ENCODE data around the gene PKN2.

The PKN2 gene

DNA sequence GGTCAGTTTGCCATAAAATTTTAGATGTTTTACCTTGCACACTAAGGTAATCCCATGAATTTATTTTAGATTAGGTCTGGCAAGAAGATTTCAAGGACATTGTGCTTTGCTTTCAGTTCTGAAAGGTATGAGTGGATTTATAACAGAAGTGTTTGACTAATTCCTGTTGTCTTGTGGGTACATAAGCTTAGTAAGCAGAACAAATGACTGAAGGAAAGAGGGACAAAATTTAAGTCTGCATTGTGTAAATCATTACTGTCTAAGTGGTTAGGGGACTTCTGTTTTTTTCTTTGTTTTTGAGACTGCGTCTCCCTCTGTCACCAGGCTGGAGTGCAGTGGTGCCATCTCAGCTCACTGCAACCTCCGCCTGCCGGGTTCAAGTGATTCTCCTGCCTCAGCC lies 60.1 kb downstream of the PKN2 start:
- WGBS, 2 experiments, result 85 to 98% methylated on average over 3 of the region's 3 CpGs
- Histone ChIP-seq H3K27ac (ENCODE audit: insufficient read depth, low read depth, low read length, poor library complexity, severe bottlenecking) (no peak overlapping the region), H3K36me3 (ENCODE audit: control insufficient read depth, insufficient read depth, low read length) (no peaks in the 10 kb centered on the region), H3K4me1 (ENCODE audit: control insufficient read depth, insufficient read depth, low read length) (no peaks in the 10 kb centered on the region), H3K4me3 (ENCODE audit: insufficient read depth, low read depth, low read length) (no peak overlapping the region), H3K27me3 (ENCODE audit: control insufficient read depth, insufficient read depth, low read length, poor library complexity, severe bottlenecking) (no peaks in the 10 kb centered on the region), H3K9me3 (ENCODE audit: control insufficient read depth, low read length) (no peaks in the 10 kb centered on the region)

GRCh38 chr1:88746916-88747315 lies 62.8 kb downstream of the PKN2 start:
- Histone ChIP-seq H3K27me3 (ENCODE audit: control insufficient read depth, insufficient read depth, low read length, poor library complexity, severe bottlenecking) (no peaks in the 10 kb centered on the region), H3K36me3 (ENCODE audit: control insufficient read depth, insufficient read depth, low read length) (no peaks in the 10 kb centered on the region), H3K4me3 (ENCODE audit: insufficient read depth, low read depth, low read length) (no peak overlapping the region), H3K9me3 (ENCODE audit: control insufficient read depth, low read length) (no peaks in the 10 kb centered on the region), H3K27ac (ENCODE audit: insufficient read depth, low read depth, low read length, poor library complexity, severe bottlenecking) (no peak overlapping the region), H3K4me1 (ENCODE audit: control insufficient read depth, insufficient read depth, low read length) (no peaks in the 10 kb centered on the region)
- 92 to 95% methylated on average over 1 of the region's 2 CpGs for WGBS, 2 experiments

GRCh38 chr1:88751714-88752113 lies 67.6 kb downstream of the PKN2 start:
- Histone ChIP-seq H3K27ac (ENCODE audit: insufficient read depth, low read depth, low read length, poor library complexity, severe bottlenecking) (no peak overlapping the region), H3K4me1 (ENCODE audit: control insufficient read depth, insufficient read depth, low read length) (no peaks in the 10 kb centered on the region), H3K36me3 (ENCODE audit: control insufficient read depth, insufficient read depth, low read length) (no peaks in the 10 kb centered on the region), H3K4me3 (ENCODE audit: insufficient read depth, low read depth, low read length) (no peak overlapping the region), H3K9me3 (ENCODE audit: control insufficient read depth, low read length) (no peaks in the 10 kb centered on the region), H3K27me3 (ENCODE audit: control insufficient read depth, insufficient read depth, low read length, poor library complexity, severe bottlenecking) (no peaks in the 10 kb centered on the region)
- 93 to 98% methylated on average over 4 of the region's 4 CpGs for WGBS, 2 experiments

DNA sequence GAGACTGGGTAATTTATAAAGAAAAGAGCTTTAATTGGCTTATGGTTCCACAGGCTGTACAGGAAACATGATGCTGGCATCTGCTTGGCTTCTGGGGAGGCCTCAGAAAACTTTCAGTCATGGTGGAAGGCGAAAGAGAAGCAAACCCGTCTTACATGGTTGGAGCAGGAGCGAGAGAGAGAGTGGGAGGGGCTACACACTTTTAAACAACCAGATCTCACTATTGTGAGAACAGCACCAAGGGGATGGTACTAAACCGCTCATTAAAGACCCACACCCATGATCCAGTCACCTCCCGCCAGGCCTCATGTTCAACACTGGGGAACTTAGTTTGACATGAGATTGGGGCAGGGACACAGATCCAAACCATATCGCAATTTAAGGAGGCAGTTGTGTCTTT lies 69.4 kb downstream of the PKN2 start:
- no peak overlapping the region for H3K27ac ChIP-seq (ENCODE audit: insufficient read depth, low read depth, low read length, poor library complexity, severe bottlenecking)
- 94% methylated on average over 6 of the region's 6 CpGs for WGBS, 2 experiments

DNA sequence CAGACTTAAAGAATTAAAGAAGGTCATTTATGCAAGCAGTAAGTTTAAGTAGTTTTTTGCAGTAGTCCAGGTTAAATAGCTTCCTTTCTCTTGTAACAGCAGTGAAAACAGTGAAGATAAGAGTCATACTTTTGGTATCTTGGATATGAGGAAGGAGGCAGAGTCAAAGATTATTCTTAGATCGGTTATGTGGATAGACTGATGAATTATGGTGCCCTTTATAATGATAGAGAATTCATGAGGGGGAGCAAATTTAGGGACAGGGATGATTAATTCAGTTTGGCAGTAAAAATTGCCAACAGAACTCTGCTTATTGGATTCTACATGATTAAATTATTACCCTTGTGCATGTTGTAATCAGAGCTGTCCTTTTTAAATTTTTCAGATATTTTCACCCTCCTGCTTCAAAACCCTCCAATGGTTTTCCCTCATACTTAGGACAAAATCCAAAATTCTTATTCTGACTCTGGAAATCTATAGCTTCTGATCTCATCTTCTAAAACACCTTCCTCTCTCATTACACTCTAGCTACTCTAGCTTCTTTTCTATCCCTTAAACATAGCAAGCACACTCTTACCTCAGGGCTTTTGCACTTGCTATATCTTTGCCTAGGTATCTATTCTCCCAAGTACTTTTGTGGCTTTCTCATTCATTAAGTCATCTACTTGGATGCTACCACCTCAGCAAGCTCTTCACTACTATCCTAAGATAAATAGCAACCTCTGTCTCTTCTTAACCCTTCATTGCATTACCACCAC lies 79.8 kb downstream of the PKN2 start:
- H3K4me1 ChIP-seq (ENCODE audit: control insufficient read depth, insufficient read depth, low read length), result no peaks in the 10 kb centered on the region
- H3K27ac ChIP-seq (ENCODE audit: insufficient read depth, low read depth, low read length, poor library complexity, severe bottlenecking), result no peak overlapping the region
- 88 to 94% methylated on average over 1 of the region's 1 CpG for WGBS, 2 experiments
- H3K36me3 ChIP-seq (ENCODE audit: control insufficient read depth, insufficient read depth, low read length), result no peaks in the 10 kb centered on the region
- H3K27me3 ChIP-seq (ENCODE audit: control insufficient read depth, insufficient read depth, low read length, poor library complexity, severe bottlenecking), result no peaks in the 10 kb centered on the region
- H3K9me3 ChIP-seq (ENCODE audit: control insufficient read depth, low read length), result no peaks in the 10 kb centered on the region
- no peak overlapping the region for H3K4me3 ChIP-seq (ENCODE audit: insufficient read depth, low read depth, low read length)

More for the DNA sequence above, 69.4 kb downstream of the PKN2 start:
- H3K9me3 ChIP-seq (ENCODE audit: control insufficient read depth, low read length), result no peaks in the 10 kb centered on the region
- H3K4me3 ChIP-seq (ENCODE audit: insufficient read depth, low read depth, low read length), result no peak overlapping the region
- no peaks in the 10 kb centered on the region for H3K36me3 ChIP-seq (ENCODE audit: control insufficient read depth, insufficient read depth, low read length)
- no peaks in the 10 kb centered on the region for H3K4me1 ChIP-seq (ENCODE audit: control insufficient read depth, insufficient read depth, low read length)
- no peaks in the 10 kb centered on the region for H3K27me3 ChIP-seq (ENCODE audit: control insufficient read depth, insufficient read depth, low read length, poor library complexity, severe bottlenecking)

DNA sequence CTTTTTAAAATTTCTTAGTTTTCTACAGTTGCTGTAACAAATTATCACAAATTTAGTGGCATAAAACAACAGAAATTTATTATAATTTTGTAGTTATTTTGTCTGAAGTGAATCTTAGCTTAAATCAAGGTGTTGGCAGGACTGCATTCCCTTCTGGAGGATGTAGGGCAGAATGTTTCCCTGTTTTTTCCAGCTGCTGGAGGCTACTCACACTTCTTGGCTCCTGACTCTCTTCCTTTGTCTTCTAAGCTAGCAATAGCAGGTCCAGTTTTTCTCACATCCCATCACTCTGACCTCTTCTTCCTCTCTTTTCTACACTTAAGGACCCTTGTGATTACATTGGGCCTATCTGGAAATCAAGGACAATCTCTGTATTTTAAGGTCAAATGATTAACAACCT lies 84.1 kb downstream of the PKN2 start:
- Histone ChIP-seq H3K36me3 (ENCODE audit: control insufficient read depth, insufficient read depth, low read length) (no peaks in the 10 kb centered on the region), H3K4me1 (ENCODE audit: control insufficient read depth, insufficient read depth, low read length) (no peaks in the 10 kb centered on the region), H3K27ac (ENCODE audit: insufficient read depth, low read depth, low read length, poor library complexity, severe bottlenecking) (no peak overlapping the region), H3K9me3 (ENCODE audit: control insufficient read depth, low read length) (no peaks in the 10 kb centered on the region), H3K4me3 (ENCODE audit: insufficient read depth, low read depth, low read length) (no peak overlapping the region), H3K27me3 (ENCODE audit: control insufficient read depth, insufficient read depth, low read length, poor library complexity, severe bottlenecking) (no peaks in the 10 kb centered on the region)

DNA sequence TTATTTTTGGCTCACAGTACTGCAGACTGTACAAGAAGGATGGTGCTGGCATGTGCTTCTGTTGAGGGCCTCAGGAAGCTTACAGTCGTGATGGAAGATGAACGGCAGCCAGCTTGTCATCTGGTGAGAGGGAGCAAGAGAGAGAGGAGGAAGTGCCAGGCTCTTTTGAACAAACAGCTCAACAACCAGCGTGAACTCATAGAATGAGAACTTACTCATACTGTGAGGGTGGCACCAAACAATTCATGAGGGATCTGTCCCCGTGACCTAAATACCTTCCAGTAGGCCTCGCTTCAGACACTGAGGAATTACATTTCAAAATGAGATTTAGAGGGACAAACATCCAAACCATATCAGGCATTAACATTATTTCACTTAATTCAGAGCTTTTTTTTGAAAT lies 84.7 kb downstream of the PKN2 start:
- no peaks in the 10 kb centered on the region for H3K27me3 ChIP-seq (ENCODE audit: control insufficient read depth, insufficient read depth, low read length, poor library complexity, severe bottlenecking)
- H3K4me1 ChIP-seq (ENCODE audit: control insufficient read depth, insufficient read depth, low read length), result no peaks in the 10 kb centered on the region
- H3K4me3 ChIP-seq (ENCODE audit: insufficient read depth, low read depth, low read length), result no peak overlapping the region
- no peak overlapping the region for H3K27ac ChIP-seq (ENCODE audit: insufficient read depth, low read depth, low read length, poor library complexity, severe bottlenecking)
- WGBS, 2 experiments, result 82 to 84% methylated on average over 5 of the region's 5 CpGs
- peaks cover 5% of the 10 kb centered on the region for H3K36me3 ChIP-seq (ENCODE audit: control insufficient read depth, insufficient read depth, low read length)
- no peaks in the 10 kb centered on the region for H3K9me3 ChIP-seq (ENCODE audit: control insufficient read depth, low read length)

- WGBS, 2 experiments, result 91 to 99% methylated on average over 3 of the region's 3 CpGs
- Histone ChIP-seq H3K27me3 (ENCODE audit: control insufficient read depth, insufficient read depth, low read length, poor library complexity, severe bottlenecking) (no peaks in the 10 kb centered on the region), H3K9me3 (ENCODE audit: control insufficient read depth, low read length) (no peaks in the 10 kb centered on the region), H3K27ac (ENCODE audit: insufficient read depth, low read depth, low read length, poor library complexity, severe bottlenecking) (no peak overlapping the region), H3K36me3 (ENCODE audit: control insufficient read depth, insufficient read depth, low read length) (peaks cover 18% of the 10 kb centered on the region), H3K4me1 (ENCODE audit: control insufficient read depth, insufficient read depth, low read length) (no peaks in the 10 kb centered on the region), H3K4me3 (ENCODE audit: insufficient read depth, low read depth, low read length) (no peak overlapping the region)
These were observed 89.6 kb downstream of the PKN2 start for GRCh38 chr1:88773540-88774150.

- Histone ChIP-seq H3K27ac (ENCODE audit: insufficient read depth, low read depth, low read length, poor library complexity, severe bottlenecking) (no peak overlapping the region), H3K9me3 (ENCODE audit: control insufficient read depth, low read length) (no peaks in the 10 kb centered on the region), H3K27me3 (ENCODE audit: control insufficient read depth, insufficient read depth, low read length, poor library complexity, severe bottlenecking) (no peaks in the 10 kb centered on the region), H3K4me3 (ENCODE audit: insufficient read depth, low read depth, low read length) (no peak overlapping the region), H3K36me3 (ENCODE audit: control insufficient read depth, insufficient read depth, low read length) (peaks cover 18% of the 10 kb centered on the region), H3K4me1 (ENCODE audit: control insufficient read depth, insufficient read depth, low read length) (no peaks in the 10 kb centered on the region)
- 92 to 100% methylated on average over 1 of the region's 1 CpG for WGBS, 2 experiments
These were observed 90.1 kb downstream of the PKN2 start for GRCh38 chr1:88774151-88774556.

DNA sequence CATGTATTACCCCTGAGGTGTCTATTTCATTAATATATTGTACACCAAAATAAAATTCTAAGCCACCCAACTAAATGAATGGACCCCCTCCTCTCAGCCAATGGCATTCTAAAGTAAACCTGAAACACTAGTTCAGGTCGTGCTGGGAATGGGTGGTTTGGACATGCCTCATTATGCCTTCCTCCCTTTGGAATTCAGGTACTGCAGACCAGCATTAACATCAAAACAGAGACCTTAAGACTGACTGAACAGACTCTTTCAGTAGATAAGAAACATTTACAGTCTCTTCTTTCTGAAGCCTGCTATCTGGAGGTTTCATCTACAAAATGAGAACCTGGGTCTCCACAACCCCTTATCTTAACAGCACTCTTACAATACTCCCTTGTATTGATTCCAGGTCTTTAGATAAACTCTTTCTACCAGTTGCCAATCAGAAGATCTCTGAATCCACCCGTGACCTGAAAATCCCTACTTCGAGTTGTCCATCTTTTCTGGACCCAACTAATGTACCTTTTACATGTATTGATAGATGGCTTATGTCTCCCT lies 93.6 kb downstream of the PKN2 start:
- WGBS, 2 experiments, result 72% methylated on average over 3 of the region's 3 CpGs

More for the DNA sequence above, 93.6 kb downstream of the PKN2 start:
- Histone ChIP-seq H3K36me3 (ENCODE audit: control insufficient read depth, insufficient read depth, low read length) (peaks cover 18% of the 10 kb centered on the region), H3K9me3 (ENCODE audit: control insufficient read depth, low read length) (no peaks in the 10 kb centered on the region), H3K27me3 (ENCODE audit: control insufficient read depth, insufficient read depth, low read length, poor library complexity, severe bottlenecking) (no peaks in the 10 kb centered on the region), H3K27ac (ENCODE audit: insufficient read depth, low read depth, low read length, poor library complexity, severe bottlenecking) (no peak overlapping the region), H3K4me3 (ENCODE audit: insufficient read depth, low read depth, low read length) (no peak overlapping the region), H3K4me1 (ENCODE audit: control insufficient read depth, insufficient read depth, low read length) (no peaks in the 10 kb centered on the region)

All from ectodermal cell (in vitro differentiated cells).